Neural progenitor cell (in vitro differentiated cells): ENCODE results near the gene ATXN1L.

ENCODE experiments used
- CTCF ChIP-seq: fragments of 200-600 bp; sonication (generic); IDR thresholded peaks from 2 replicates; pipeline ENCODE4 v1.5.1; 2017; ENCODE audit warnings: antibody characterized with exemption, mild to moderate bottlenecking
- EZH2 ChIP-seq: fragments of 200-600 bp; sonication (generic); IDR thresholded peaks from 2 replicates; pipeline ENCODE4 v1.6.1; 2017; ENCODE audit warnings: antibody characterized with exemption, mild to moderate bottlenecking, moderate library complexity

GRCh38 chr16:71904239-71904638, 58.5 kb downstream of the ATXN1L start:
- TF ChIP-seq CTCF (no peak), EZH2 (no peak)
